ENCODE data around the gene PDXDC1.
"Not testable (repeated sequence)": the region's sequence is repeated elsewhere in the genome, so short reads cannot be mapped to it uniquely, and the experiment has no call there.

DNA sequence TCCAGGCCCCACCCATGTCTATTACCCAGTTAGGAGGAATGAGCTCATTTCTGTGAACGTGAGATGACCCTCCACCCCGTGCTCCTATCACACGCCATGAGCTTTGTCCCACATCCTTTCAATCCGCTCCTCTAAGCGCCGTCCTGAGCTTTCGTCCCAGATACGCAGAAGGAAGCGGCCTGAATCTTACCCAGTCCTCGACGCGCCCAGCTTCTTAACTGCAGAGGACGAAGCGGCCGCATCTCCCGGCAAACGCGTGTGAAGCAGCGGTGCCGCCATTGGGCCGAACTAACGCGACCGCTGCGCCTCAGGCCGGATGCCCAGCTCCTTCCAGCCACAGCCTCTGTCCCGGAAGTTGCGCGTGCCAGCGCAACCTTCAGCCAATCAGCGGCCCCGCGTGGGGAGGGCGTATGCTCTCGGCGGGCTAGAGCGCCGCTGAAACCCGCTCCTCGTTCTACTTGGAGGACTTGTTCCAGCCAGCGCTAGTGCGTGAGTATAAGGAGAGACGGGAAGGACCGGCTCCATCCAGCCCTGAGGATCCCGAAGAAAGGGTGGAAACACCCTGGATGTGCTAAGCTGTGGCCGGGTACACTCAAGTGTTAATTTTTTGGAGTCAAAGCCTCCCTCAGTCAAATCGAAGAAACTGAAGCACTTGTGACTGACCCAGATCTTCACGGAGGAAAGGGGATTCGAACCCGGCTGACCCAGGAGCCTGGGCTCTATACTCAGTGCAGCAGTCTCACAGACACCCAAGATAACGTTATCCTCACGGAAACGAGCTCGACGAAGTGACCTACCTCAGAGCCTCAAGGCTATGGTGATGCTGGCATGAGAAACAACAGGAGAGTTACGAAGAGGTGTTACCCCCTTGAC, 119.4 kb downstream of the PDXDC1 start, which contains the start of gene RRN3:
- TF ChIP-seq, protein P1, sequence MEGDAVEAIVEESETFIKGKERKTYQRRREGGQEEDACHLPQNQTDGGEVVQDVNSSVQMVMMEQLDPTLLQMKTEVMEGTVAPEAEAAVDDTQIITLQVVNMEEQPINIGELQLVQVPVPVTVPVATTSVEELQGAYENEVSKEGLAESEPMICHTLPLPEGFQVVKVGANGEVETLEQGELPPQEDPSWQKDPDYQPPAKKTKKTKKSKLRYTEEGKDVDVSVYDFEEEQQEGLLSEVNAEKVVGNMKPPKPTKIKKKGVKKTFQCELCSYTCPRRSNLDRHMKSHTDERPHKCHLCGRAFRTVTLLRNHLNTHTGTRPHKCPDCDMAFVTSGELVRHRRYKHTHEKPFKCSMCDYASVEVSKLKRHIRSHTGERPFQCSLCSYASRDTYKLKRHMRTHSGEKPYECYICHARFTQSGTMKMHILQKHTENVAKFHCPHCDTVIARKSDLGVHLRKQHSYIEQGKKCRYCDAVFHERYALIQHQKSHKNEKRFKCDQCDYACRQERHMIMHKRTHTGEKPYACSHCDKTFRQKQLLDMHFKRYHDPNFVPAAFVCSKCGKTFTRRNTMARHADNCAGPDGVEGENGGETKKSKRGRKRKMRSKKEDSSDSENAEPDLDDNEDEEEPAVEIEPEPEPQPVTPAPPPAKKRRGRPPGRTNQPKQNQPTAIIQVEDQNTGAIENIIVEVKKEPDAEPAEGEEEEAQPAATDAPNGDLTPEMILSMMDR (conservative IDR thresholded peaks at IDR 0.05; ENCODE audit: low read depth, low read length): not testable (repeated sequence)
- not testable (repeated sequence) for TF ChIP-seq EZH2 (IDR thresholded peaks at IDR 0.05; ENCODE audit: low read length, unreplicated experiment)
